Subcutaneous abdominal adipose tissue (tissue), 5 donors: ENCODE data around the gene SRSF7.
"Not testable (repeated sequence)": the region's sequence is repeated elsewhere in the genome, so short reads cannot be mapped to it uniquely, and the experiment has no call there.

Source experiments
- H3K27ac ChIP-seq: one replicate; pipeline ENCODE4 v1.7.0; 2013; ENCODE audit warnings: low read depth, mild to moderate bottlenecking, inconsistent platforms, low read length, moderate library complexity
- H3K27me3 ChIP-seq, 5 donors: one replicate each; pipeline ENCODE4 v1.7.0; 2013; ENCODE audit warnings: low read length in 5 of 5, inconsistent platforms in 1 of 5; ENCODE audit not compliant: control insufficient read depth in 5 of 5, insufficient read depth in 4 of 5
- H3K36me3 ChIP-seq, 5 donors: one replicate each; pipeline ENCODE4 v1.7.0; 2013; ENCODE audit warnings: low read length in 5 of 5; ENCODE audit not compliant: control insufficient read depth in 5 of 5, insufficient read depth in 5 of 5
- H3K4me1 ChIP-seq, 5 donors: one replicate each; pipeline ENCODE4 v1.7.0; 2013; ENCODE audit warnings: low read length in 5 of 5, mild to moderate bottlenecking in 3 of 5, moderate library complexity in 1 of 5; ENCODE audit not compliant: control insufficient read depth in 5 of 5, insufficient read depth in 5 of 5
- H3K4me3 ChIP-seq, 5 donors: one replicate each; pipeline ENCODE4 v1.7.0; 2013; ENCODE audit warnings: low read length in 5 of 5, low read depth in 1 of 5
- H3K9ac ChIP-seq, 5 donors: one replicate each; pipeline ENCODE4 v1.7.0; 2013; ENCODE audit warnings: low read length in 5 of 5, mild to moderate bottlenecking in 4 of 5, moderate library complexity in 3 of 5
- H3K9me3 ChIP-seq, 5 donors: one replicate each; pipeline ENCODE4 v1.7.0; 2013; ENCODE audit warnings: low read length in 5 of 5; ENCODE audit not compliant: control insufficient read depth in 5 of 5
- donor health status: healthy.
- donor health status: healthy.
- donor health status: healthy.
- donor health status: healthy.
- donor health status: healthy.

Gene SRSF7

GRCh38 chr2:38708900-38709566 lies 42.1 kb downstream of the SRSF7 start:
- H3K4me1 ChIP-seq: no peaks in the 10 kb centered on the region
- no peaks in the 10 kb centered on the region for H3K9me3 ChIP-seq
- H3K27me3 ChIP-seq: no peaks in the 10 kb centered on the region
- H3K9ac ChIP-seq: peak overlapping the region in 1 of 5 donors; percentile 20
- no peak overlapping the region for H3K27ac ChIP-seq
- peaks cover 0 to 20% (median 4%) of the 10 kb centered on the region in 5 donors for H3K36me3 ChIP-seq
- H3K4me3 ChIP-seq: no peak overlapping the region

- not testable (repeated sequence) for H3K27me3 ChIP-seq, H3K4me1 ChIP-seq, H3K9me3 ChIP-seq, H3K27ac ChIP-seq, H3K4me3 ChIP-seq
- H3K9ac ChIP-seq: peak overlapping the region in 1 of 5 donors; percentile 20
- H3K36me3 ChIP-seq: peaks cover 0 to 20% (median 4%) of the 10 kb centered on the region in 5 donors
Observed at GRCh38 chr2:38708491-38708890, 42.7 kb downstream of the SRSF7 start.

GRCh38 chr2:38706846-38707345 lies 44.3 kb downstream of the SRSF7 start:
- H3K36me3 ChIP-seq: peaks cover 0 to 11% (median 4%) of the 10 kb centered on the region in 5 donors
- H3K9me3 ChIP-seq: no peaks in the 10 kb centered on the region
- H3K9ac ChIP-seq: no peak overlapping the region
- no peak overlapping the region for H3K4me3 ChIP-seq
- H3K27ac ChIP-seq: no peak overlapping the region
- H3K4me1 ChIP-seq: no peaks in the 10 kb centered on the region
- no peaks in the 10 kb centered on the region for H3K27me3 ChIP-seq

- no peak overlapping the region for H3K4me3 ChIP-seq
- H3K36me3 ChIP-seq: no peaks in the 10 kb centered on the region
- H3K9ac ChIP-seq: no peak overlapping the region
- H3K27me3 ChIP-seq: no peaks in the 10 kb centered on the region
- no peaks in the 10 kb centered on the region for H3K4me1 ChIP-seq
- no peaks in the 10 kb centered on the region for H3K9me3 ChIP-seq
- H3K27ac ChIP-seq: no peak overlapping the region
Observed at GRCh38 chr2:38704664-38705063, 46.5 kb downstream of the SRSF7 start.

GRCh38 chr2:38703336-38703735 lies 47.8 kb downstream of the SRSF7 start:
- not testable (repeated sequence) for H3K9ac ChIP-seq, H3K4me3 ChIP-seq, H3K4me1 ChIP-seq, H3K9me3 ChIP-seq, H3K36me3 ChIP-seq, H3K27ac ChIP-seq, H3K27me3 ChIP-seq

DNA sequence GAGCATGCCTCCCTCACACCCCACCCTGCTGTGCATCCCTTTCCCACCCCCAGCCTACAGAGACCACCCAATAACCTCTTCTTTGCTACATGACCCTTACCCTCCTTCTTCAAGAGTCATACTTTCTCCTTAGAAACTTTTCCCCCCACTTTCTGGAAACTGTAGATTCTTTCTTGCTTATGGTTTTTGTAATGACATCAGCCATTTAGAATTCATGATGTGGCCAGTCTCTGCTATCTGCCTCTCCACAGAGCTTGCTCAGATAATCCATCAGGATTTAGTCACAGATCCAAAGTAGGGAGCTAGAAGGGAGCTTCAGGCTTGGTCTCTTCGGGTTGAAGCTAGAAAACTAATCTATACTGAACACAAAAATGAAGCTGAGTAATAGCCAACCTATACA lies 48.7 kb downstream of the SRSF7 start:
- Histone ChIP-seq H3K27ac (no peak overlapping the region), H3K9ac (no peak overlapping the region), H3K36me3 (no peaks in the 10 kb centered on the region), H3K4me3 (no peak overlapping the region), H3K27me3 (no peaks in the 10 kb centered on the region), H3K4me1 (no peaks in the 10 kb centered on the region), H3K9me3 (no peaks in the 10 kb centered on the region)

DNA sequence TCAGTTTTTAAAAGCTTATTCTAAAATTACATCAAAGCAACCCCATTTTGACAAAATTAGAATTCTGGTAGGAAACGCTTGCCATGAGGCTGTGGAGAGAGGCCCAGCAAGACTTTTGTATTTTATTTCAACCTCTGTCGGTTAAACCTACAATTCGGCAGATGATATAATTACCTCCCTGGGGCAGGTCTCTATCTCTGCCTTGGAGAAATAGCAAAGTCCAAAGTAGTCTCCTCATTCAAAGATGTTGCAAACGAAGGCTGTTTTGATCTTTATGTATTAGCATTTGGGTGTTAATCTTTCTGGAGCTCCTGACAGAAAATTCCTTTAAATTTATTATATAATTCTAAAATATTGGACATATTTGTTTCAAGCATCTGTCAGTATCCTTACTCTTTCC lies 49.6 kb downstream of the SRSF7 start:
- Histone ChIP-seq H3K4me1 (no peaks in the 10 kb centered on the region), H3K4me3 (no peak overlapping the region), H3K27ac (no peak overlapping the region), H3K9me3 (no peaks in the 10 kb centered on the region), H3K36me3 (no peaks in the 10 kb centered on the region), H3K9ac (no peak overlapping the region), H3K27me3 (no peaks in the 10 kb centered on the region)

DNA sequence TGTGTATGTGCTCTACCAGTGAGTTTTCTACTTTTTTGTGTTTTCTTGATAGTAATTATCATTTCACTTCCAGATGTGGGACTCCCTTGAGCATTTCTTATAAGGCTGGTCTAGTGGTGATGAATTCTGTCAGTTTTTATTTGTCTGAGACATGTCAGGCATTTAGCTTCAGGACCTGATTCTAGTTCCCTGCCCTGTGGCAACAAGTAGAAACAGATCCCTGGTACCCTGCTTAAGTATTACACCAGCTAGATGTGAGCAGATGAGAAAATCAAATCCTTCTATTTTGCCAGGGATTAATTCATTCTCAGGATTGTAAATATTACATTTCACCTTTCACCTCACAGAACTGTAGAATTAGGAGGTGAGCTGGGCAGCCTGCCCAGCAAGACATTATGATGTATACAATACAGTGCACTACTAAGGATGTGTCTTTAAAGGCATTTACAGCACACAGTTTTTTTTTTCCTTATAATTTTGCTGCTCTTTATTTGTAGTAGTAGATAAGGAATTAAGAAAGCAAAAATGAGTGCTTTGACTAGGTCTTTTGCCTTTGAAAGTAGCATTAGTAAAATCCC lies 50.2 kb downstream of the SRSF7 start:
- Histone ChIP-seq H3K27ac (no peak overlapping the region), H3K4me3 (no peak overlapping the region), H3K27me3 (no peaks in the 10 kb centered on the region), H3K9ac (no peak overlapping the region), H3K9me3 (no peaks in the 10 kb centered on the region), H3K4me1 (no peaks in the 10 kb centered on the region), H3K36me3 (no peaks in the 10 kb centered on the region)

DNA sequence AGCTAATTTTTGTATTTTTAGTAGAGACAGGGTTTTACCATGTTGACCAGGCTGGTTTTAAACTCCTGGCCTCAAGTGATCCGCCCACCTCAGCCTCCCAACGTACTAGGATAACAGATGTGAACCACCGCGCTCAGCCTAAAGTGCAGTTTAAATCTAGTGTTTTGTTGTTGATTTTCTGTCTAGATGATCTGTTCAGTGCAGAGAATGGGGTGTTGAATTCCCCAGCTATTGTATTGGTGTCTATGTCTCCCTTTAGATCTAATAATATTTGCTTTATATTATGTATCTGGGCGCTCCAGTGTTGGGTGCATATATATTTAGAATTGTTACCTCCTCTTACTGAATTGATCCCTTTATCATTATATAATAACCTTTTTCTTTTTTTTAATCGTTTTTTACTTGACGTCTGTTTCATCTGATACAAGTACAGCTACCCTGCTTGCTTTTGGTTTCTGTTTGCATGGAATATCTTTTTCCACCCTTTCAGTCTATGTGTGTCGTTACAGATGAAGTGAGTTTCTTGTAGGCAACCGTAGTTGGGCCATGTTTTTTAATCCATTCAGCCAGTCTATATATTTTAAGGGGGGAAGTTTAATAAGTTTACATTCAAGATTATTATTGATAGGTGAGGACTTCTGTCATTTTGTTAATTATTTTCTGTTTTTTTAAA lies 50.9 kb downstream of the SRSF7 start:
- Histone ChIP-seq H3K4me3 (no peak overlapping the region), H3K9ac (no peak overlapping the region), H3K27me3 (no peaks in the 10 kb centered on the region), H3K4me1 (no peaks in the 10 kb centered on the region), H3K27ac (no peak overlapping the region), H3K9me3 (no peaks in the 10 kb centered on the region), H3K36me3 (no peaks in the 10 kb centered on the region)

GRCh38 chr2:38698467-38699003 lies 52.6 kb downstream of the SRSF7 start:
- Histone ChIP-seq H3K4me3 (no peak overlapping the region), H3K9ac (no peak overlapping the region), H3K27me3 (no peaks in the 10 kb centered on the region), H3K27ac (no peak overlapping the region), H3K4me1 (peaks cover 0 to 3% (median 0%) of the 10 kb centered on the region in 5 donors), H3K9me3 (no peaks in the 10 kb centered on the region), H3K36me3 (no peaks in the 10 kb centered on the region)
